Subcutaneous abdominal adipose tissue (tissue), 5 donors: ENCODE measurements around the gene EHBP1L1.
"Not testable (repeated sequence)": the region's sequence is repeated elsewhere in the genome, so short reads cannot be mapped to it uniquely, and the experiment has no call there.

ENCODE experiments used
- H3K27ac ChIP-seq: one replicate; pipeline ENCODE4 v1.7.0; 2013; ENCODE audit warnings: low read depth, mild to moderate bottlenecking, inconsistent platforms, low read length, moderate library complexity
- H3K27me3 ChIP-seq, 5 donors: one replicate each; pipeline ENCODE4 v1.7.0; 2013; ENCODE audit warnings: low read length in 5 of 5, inconsistent platforms in 1 of 5; ENCODE audit not compliant: control insufficient read depth in 5 of 5, insufficient read depth in 4 of 5
- H3K36me3 ChIP-seq, 5 donors: one replicate each; pipeline ENCODE4 v1.7.0; 2013; ENCODE audit warnings: low read length in 5 of 5; ENCODE audit not compliant: control insufficient read depth in 5 of 5, insufficient read depth in 5 of 5
- H3K4me1 ChIP-seq, 5 donors: one replicate each; pipeline ENCODE4 v1.7.0; 2013; ENCODE audit warnings: low read length in 5 of 5, mild to moderate bottlenecking in 3 of 5, moderate library complexity in 1 of 5; ENCODE audit not compliant: control insufficient read depth in 5 of 5, insufficient read depth in 5 of 5
- H3K4me3 ChIP-seq, 5 donors: one replicate each; pipeline ENCODE4 v1.7.0; 2013; ENCODE audit warnings: low read length in 5 of 5, low read depth in 1 of 5
- H3K9ac ChIP-seq, 5 donors: one replicate each; pipeline ENCODE4 v1.7.0; 2013; ENCODE audit warnings: low read length in 5 of 5, mild to moderate bottlenecking in 4 of 5, moderate library complexity in 3 of 5
- H3K9me3 ChIP-seq, 5 donors: one replicate each; pipeline ENCODE4 v1.7.0; 2013; ENCODE audit warnings: low read length in 5 of 5; ENCODE audit not compliant: control insufficient read depth in 5 of 5
- donor health status: healthy.
- donor health status: healthy.
- donor health status: healthy.
- donor health status: healthy.
- donor health status: healthy.

EHBP1L1 gene

GRCh38 chr11:65560555-65561418, 15.1 kb upstream of the EHBP1L1 start:
- Histone ChIP-seq H3K4me1 (peaks cover 7 to 52% (median 41%) of the 10 kb centered on the region in 5 donors), H3K36me3 (no peaks in the 10 kb centered on the region), H3K9ac (no peak overlapping the region), H3K4me3 (peak overlapping the region in 1 of 5 donors; percentile 2), H3K9me3 (no peaks in the 10 kb centered on the region), H3K27me3 (no peaks in the 10 kb centered on the region), H3K27ac (no peak overlapping the region)

- Histone ChIP-seq H3K36me3 (peaks cover 0 to 5% (median 0%) of the 10 kb centered on the region in 5 donors), H3K9me3 (no peaks in the 10 kb centered on the region), H3K27me3 (no peaks in the 10 kb centered on the region), H3K9ac (no peak overlapping the region), H3K27ac (no peak overlapping the region), H3K4me1 (peaks cover 4 to 39% (median 33%) of the 10 kb centered on the region in 5 donors), H3K4me3 (no peak overlapping the region)
Observed at GRCh38 chr11:65562020-65562419, 13.8 kb upstream of the EHBP1L1 start.

GRCh38 chr11:65562788-65563187, 13.1 kb upstream of the EHBP1L1 start:
- Histone ChIP-seq H3K9ac (no peak overlapping the region), H3K9me3 (no peaks in the 10 kb centered on the region), H3K4me3 (no peak overlapping the region), H3K36me3 (peaks cover 0 to 5% (median 0%) of the 10 kb centered on the region in 5 donors), H3K27me3 (no peaks in the 10 kb centered on the region), H3K4me1 (peaks cover 4 to 35% (median 29%) of the 10 kb centered on the region in 5 donors), H3K27ac (no peak overlapping the region)

GRCh38 chr11:65563601-65564000, 12.3 kb upstream of the EHBP1L1 start:
- Histone ChIP-seq H3K27ac (no peak overlapping the region), H3K4me1 (peaks cover 4 to 42% (median 29%) of the 10 kb centered on the region in 5 donors), H3K36me3 (peaks cover 0 to 5% (median 0%) of the 10 kb centered on the region in 5 donors), H3K27me3 (no peaks in the 10 kb centered on the region), H3K4me3 (no peak overlapping the region), H3K9ac (no peak overlapping the region), H3K9me3 (no peaks in the 10 kb centered on the region)

GRCh38 chr11:65564879-65565559, 10.8 kb upstream of the EHBP1L1 start:
- H3K36me3 ChIP-seq, H3K27me3 ChIP-seq, H3K9me3 ChIP-seq, H3K4me3 ChIP-seq, H3K9ac ChIP-seq, H3K27ac ChIP-seq: not testable (repeated sequence)
- peaks cover 8 to 41% (median 27%) of the 10 kb centered on the region in 5 donors for H3K4me1 ChIP-seq

GRCh38 chr11:65565624-65566453, 10.0 kb upstream of the EHBP1L1 start:
- Histone ChIP-seq H3K27ac (no peak overlapping the region), H3K4me1 (peaks cover 6 to 38% (median 24%) of the 10 kb centered on the region in 5 donors), H3K9ac (no peak overlapping the region)

GRCh38 chr11:65569164-65569972, 6.5 kb upstream of the EHBP1L1 start:
- H3K27me3 ChIP-seq = no peaks in the 10 kb centered on the region
- H3K9ac ChIP-seq = peak overlapping the region; percentile 87 to 97 (median 91)
- peaks cover 10 to 59% (median 47%) of the 10 kb centered on the region in 5 donors for H3K4me1 ChIP-seq
- no peaks in the 10 kb centered on the region for H3K9me3 ChIP-seq
- H3K27ac ChIP-seq = peak overlapping the region; percentile 97
- H3K4me3 ChIP-seq = peak overlapping the region; percentile 83 to 97 (median 89)
- peaks cover 0 to 8% (median 3%) of the 10 kb centered on the region in 5 donors for H3K36me3 ChIP-seq

More at GRCh38 chr11:65565624-65566453, 10.0 kb upstream of the EHBP1L1 start:
- Histone ChIP-seq H3K27me3 (no peaks in the 10 kb centered on the region), H3K9me3 (no peaks in the 10 kb centered on the region), H3K4me3 (no peak overlapping the region), H3K36me3 (peaks cover 0 to 8% (median 3%) of the 10 kb centered on the region in 5 donors)

- peaks cover 12 to 68% (median 54%) of the 10 kb centered on the region in 5 donors for H3K4me1 ChIP-seq
- H3K27ac ChIP-seq = peak within 1 kb of the TSS; percentile 97
- no peaks in the 10 kb centered on the region for H3K9me3 ChIP-seq
- peak within 1 kb of the TSS; percentile 87 to 97 (median 91) for H3K9ac ChIP-seq
- peak within 1 kb of the TSS; percentile 83 to 97 (median 89) for H3K4me3 ChIP-seq
- H3K36me3 ChIP-seq = peaks cover 0 to 8% (median 3%) of the 10 kb centered on the region in 5 donors
- H3K27me3 ChIP-seq = no peaks in the 10 kb centered on the region
Observed at GRCh38 chr11:65569973-65570918, 5.6 kb upstream of the EHBP1L1 start, which contains the start of gene ZNRD2. ZNRD2 (plus strand) TSS chr11:65570477; CDS start chr11:65570492, 15 bp downstream.
